DND-41 (cell line): ENCODE data around the gene TUBB8B.
"Not testable (repeated sequence)": the region's sequence is repeated elsewhere in the genome, so short reads cannot be mapped to it uniquely, and the experiment has no call there.

ENCODE experiments used
- CTCF ChIP-seq: IDR thresholded peaks from 2 replicates; pipeline ENCODE4 v1.5.1; 2012; ENCODE audit warnings: borderline replicate concordance, low read length, moderate library complexity, mild to moderate bottlenecking; ENCODE audit not compliant: poor library complexity, severe bottlenecking; ENCODE audit errors: extremely low read depth
- EZH2 ChIP-seq: IDR thresholded peaks from 3 replicates; pipeline ENCODE4 v1.6.1; 2012; ENCODE audit warnings: borderline replicate concordance, low read depth, mild to moderate bottlenecking, moderate library complexity, low read length, inconsistent platforms; ENCODE audit not compliant: severe bottlenecking

- TF ChIP-seq CTCF, EZH2: not testable (repeated sequence)
Measured at GRCh38 chr18:13177-13576, 36.2 kb downstream of the TUBB8B start.
